Measurements from ENCODE around the gene CSNK1D. TPM values are rescaled to one million over a fixed set of nuclear protein-coding genes. Genes with fewer than 3 reads are reported as not detected.

Gene CSNK1D
- total and polyA plus RNA-seq, 3 donors from 2014 or later = 137 to 179 (median 178) TPM

GRCh38 chr17:82278786-82279391 is 5.4 kb upstream of the CSNK1D start:
- Histone ChIP-seq H3K27me3 (no peaks in the 10 kb centered on the region), H3K36me3 (ENCODE audit: low read depth, missing control alignments) (no peaks in the 10 kb centered on the region), H3K4me3 (no peak overlapping the region), H3K9me3 (no peaks in the 10 kb centered on the region), H3K4me1 (peaks cover 6% of the 10 kb centered on the region), H3K27ac (no peak overlapping the region)
- no peak for TF ChIP-seq CTCF (IDR thresholded peaks at IDR 0.05)
- no peak for TF ChIP-seq POLR2A (IDR thresholded peaks at IDR 0.05)
- intact Hi-C loops (cut with DNase I; ENCODE audit: low total_unique reads) = no loop called here
- 71 to 79% methylated on average over 16 of the region's 16 CpGs for WGBS, 2 donors
- DNase-seq = no peak

GRCh38 chr17:82278308-82278707 is 4.8 kb upstream of the CSNK1D start:
- intact Hi-C loops (cut with DNase I; ENCODE audit: low total_unique reads) = no loop called here
- DNase-seq = no peak
- TF ChIP-seq POLR2A (IDR thresholded peaks at IDR 0.05) = no peak
- TF ChIP-seq CTCF (IDR thresholded peaks at IDR 0.05) = no peak

GRCh38 chr17:82277851-82278250 is 4.4 kb upstream of the CSNK1D start:
- H3K4me1 ChIP-seq = peaks cover 8% of the 10 kb centered on the region
- WGBS, 2 donors = 64 to 82% methylated on average over 12 of the region's 12 CpGs
- H3K27me3 ChIP-seq = no peaks in the 10 kb centered on the region
- TF ChIP-seq CTCF (IDR thresholded peaks at IDR 0.05) (no peak), POLR2A (IDR thresholded peaks at IDR 0.05) (no peak)
- intact Hi-C loops (cut with DNase I; ENCODE audit: low total_unique reads) = no loop called here
- no peaks in the 10 kb centered on the region for H3K9me3 ChIP-seq
- no peak overlapping the region for H3K4me3 ChIP-seq
- H3K27ac ChIP-seq = no peak overlapping the region
- H3K36me3 ChIP-seq (ENCODE audit: low read depth, missing control alignments) = no peaks in the 10 kb centered on the region
- DNase-seq = no peak

More at GRCh38 chr17:82278308-82278707, 4.8 kb upstream of the CSNK1D start:
- H3K4me1 ChIP-seq = peaks cover 8% of the 10 kb centered on the region
- WGBS, 2 donors = 81 to 84% methylated on average over 9 of the region's 9 CpGs
- H3K4me3 ChIP-seq = no peak overlapping the region
- H3K27me3 ChIP-seq = no peaks in the 10 kb centered on the region
- H3K36me3 ChIP-seq (ENCODE audit: low read depth, missing control alignments) = no peaks in the 10 kb centered on the region
- H3K27ac ChIP-seq = no peak overlapping the region
- H3K9me3 ChIP-seq = no peaks in the 10 kb centered on the region

GRCh38 chr17:82276938-82277337 is 3.4 kb upstream of the CSNK1D start:
- intact Hi-C loops (cut with DNase I; ENCODE audit: low total_unique reads) = no loop called here
- no peak for DNase-seq
- TF ChIP-seq POLR2A (IDR thresholded peaks at IDR 0.05) (no peak), CTCF (IDR thresholded peaks at IDR 0.05) (no peak)
- Histone ChIP-seq H3K4me1 (peaks cover 11% of the 10 kb centered on the region), H3K4me3 (no peak overlapping the region), H3K27ac (no peak overlapping the region), H3K27me3 (no peaks in the 10 kb centered on the region), H3K9me3 (no peaks in the 10 kb centered on the region), H3K36me3 (ENCODE audit: low read depth, missing control alignments) (no peaks in the 10 kb centered on the region)
- WGBS, 2 donors = 84 to 97% methylated on average over 5 of the region's 5 CpGs

- WGBS, 2 donors = 94 to 95% methylated on average over 14 of the region's 14 CpGs
- H3K27ac ChIP-seq = no peak overlapping the region
- H3K27me3 ChIP-seq = no peaks in the 10 kb centered on the region
- H3K4me1 ChIP-seq = peaks cover 19% of the 10 kb centered on the region
- no peaks in the 10 kb centered on the region for H3K36me3 ChIP-seq (ENCODE audit: low read depth, missing control alignments)
- no peak overlapping the region for H3K4me3 ChIP-seq
- intact Hi-C loops (cut with DNase I; ENCODE audit: low total_unique reads) = no loop called here
- no peaks in the 10 kb centered on the region for H3K9me3 ChIP-seq
- DNase-seq = no peak
- no peak for TF ChIP-seq POLR2A (IDR thresholded peaks at IDR 0.05)
Measured at GRCh38 chr17:82275326-82275725, 1.8 kb upstream of the CSNK1D start.

All from testis (tissue), 3 donors.